ENCODE measurements around the gene ZNF469. TPM values are rescaled to one million over a fixed set of nuclear protein-coding genes. Genes with fewer than 3 reads are reported as not detected.
"Not testable (repeated sequence)": the region's sequence is repeated elsewhere in the genome, so short reads cannot be mapped to it uniquely, and the experiment has no call there.

The ZNF469 gene
- total RNA-seq, 4 donors from 2014 or later, result 0.14 to 0.75 (median 0.54) TPM

- WGBS, 2 donors (ENCODE audit: low coverage in 1 of 2), result 71 to 79% methylated on average over 8 to 28 of the region's 29 CpGs
- H3K27me3 ChIP-seq, result peaks cover 18% of the 10 kb centered on the region
- H3K27ac ChIP-seq, result no peak overlapping the region
- no peaks in the 10 kb centered on the region for H3K4me1 ChIP-seq
- no peak for TF ChIP-seq CTCF (IDR thresholded peaks at IDR 0.05)
- TF ChIP-seq POLR2A (IDR thresholded peaks at IDR 0.05), result no peak
- no peak for TF ChIP-seq EP300 (IDR thresholded peaks at IDR 0.05; ENCODE audit: low read depth)
- TF ChIP-seq POLR2AphosphoS5 (IDR thresholded peaks at IDR 0.05), result no peak
- DNase-seq, result no peak
- no peaks in the 10 kb centered on the region for H3K36me3 ChIP-seq
- H3K4me3 ChIP-seq, result no peak overlapping the region
- in situ Hi-C loops (cut with MboI; ENCODE audit: low pct_ligation_motif_present in 1 of 4, low pct_unique_long_range_greater_than_20kb in 1 of 4, low sequenced_read_pairs in 3 of 4) (loop anchor here in 1 of 4 donors (25.0 kb wide), 1 partner anchor 122 kb away; no protein-coding TSS in a partner anchor), intact Hi-C loops (cut with DNase I; ENCODE audit: low total_unique reads) (no loop called here)
- no peaks in the 10 kb centered on the region for H3K9me3 ChIP-seq
These were observed 26.7 kb downstream of the ZNF469 start for GRCh38 chr16:88409296-88410065.

- H3K9me3 ChIP-seq; H3K4me1 ChIP-seq; H3K36me3 ChIP-seq; DNase-seq; intact Hi-C loops (cut with DNase I; ENCODE audit: low total_unique reads); H3K4me3 ChIP-seq; H3K27ac ChIP-seq: not testable (repeated sequence)
- WGBS, 2 donors (ENCODE audit: low coverage in 1 of 2), result 91 to 93% methylated on average over 12 to 28 of the region's 28 CpGs
- peaks cover 11% of the 10 kb centered on the region for H3K27me3 ChIP-seq
- in situ Hi-C loops (cut with MboI; ENCODE audit: low pct_ligation_motif_present in 1 of 4, low pct_unique_long_range_greater_than_20kb in 1 of 4, low sequenced_read_pairs in 3 of 4), result loop anchor here in 1 of 4 donors (25.0 kb wide), 1 partner anchor 123 kb away; no protein-coding TSS in a partner anchor
These were observed 27.7 kb downstream of the ZNF469 start for GRCh38 chr16:88410297-88410968.

- intact Hi-C loops (cut with DNase I; ENCODE audit: low total_unique reads) (no loop called here), in situ Hi-C loops (cut with MboI; ENCODE audit: low pct_ligation_motif_present in 1 of 4, low pct_unique_long_range_greater_than_20kb in 1 of 4, low sequenced_read_pairs in 3 of 4) (loop anchor here in 1 of 4 donors (25.0 kb wide), 1 partner anchor 125 kb away; no protein-coding TSS in a partner anchor)
- WGBS, 2 donors (ENCODE audit: low coverage in 1 of 2), result 89% methylated on average over 18 of the region's 18 CpGs; no CpG with 5 or more reads in 1 of the 2 donors
- H3K4me1 ChIP-seq, result no peaks in the 10 kb centered on the region
- H3K36me3 ChIP-seq, result no peaks in the 10 kb centered on the region
- no peaks in the 10 kb centered on the region for H3K9me3 ChIP-seq
- TF ChIP-seq POLR2AphosphoS5 (IDR thresholded peaks at IDR 0.05) (no peak), EP300 (IDR thresholded peaks at IDR 0.05; ENCODE audit: low read depth) (no peak)
- H3K27me3 ChIP-seq, result no peaks in the 10 kb centered on the region
- H3K4me3 ChIP-seq, result no peak overlapping the region
- DNase-seq, result no peak
- H3K27ac ChIP-seq, result no peak overlapping the region
These were observed 29.3 kb downstream of the ZNF469 start for GRCh38 chr16:88411951-88412576.

GRCh38 chr16:88412766-88413165 is 30.0 kb downstream of the ZNF469 start:
- 81 to 93% methylated on average over 10 to 16 of the region's 16 CpGs for WGBS, 2 donors (ENCODE audit: low coverage in 1 of 2)

More at GRCh38 chr16:88412766-88413165, 30.0 kb downstream of the ZNF469 start:
- Histone ChIP-seq H3K27me3 (peaks cover 2% of the 10 kb centered on the region), H3K4me3 (no peak overlapping the region), H3K4me1 (no peaks in the 10 kb centered on the region), H3K9me3 (no peaks in the 10 kb centered on the region), H3K36me3 (no peaks in the 10 kb centered on the region), H3K27ac (no peak overlapping the region)
- DNase-seq, result no peak
- TF ChIP-seq POLR2A (IDR thresholded peaks at IDR 0.05) (no peak), EP300 (IDR thresholded peaks at IDR 0.05; ENCODE audit: low read depth) (no peak), POLR2AphosphoS5 (IDR thresholded peaks at IDR 0.05) (no peak), CTCF (IDR thresholded peaks at IDR 0.05) (no peak)
- in situ Hi-C loops (cut with MboI; ENCODE audit: low pct_ligation_motif_present in 1 of 4, low pct_unique_long_range_greater_than_20kb in 1 of 4, low sequenced_read_pairs in 3 of 4), result loop anchor here in 1 of 4 donors (25.0 kb wide), 1 partner anchor 125 kb away; no protein-coding TSS in a partner anchor
- intact Hi-C loops (cut with DNase I; ENCODE audit: low total_unique reads), result no loop called here

All from transverse colon (tissue), 4 donors.